Adrenal gland (tissue), 19 donors: Measurements from ENCODE around the gene MRPS11. TPM values are rescaled to one million over a fixed set of nuclear protein-coding genes. Genes with fewer than 3 reads are reported as not detected.

Source experiments
- DNase-seq, 7 donors: peaks; one replicate each; pipeline ENCODE4 v3.0.0-alpha.2; 2019 to 2020
- H3K27ac ChIP-seq, 5 donors: fragments of 200-600 bp; sonication (generic) in 4 of 5; 1 replicate in 3 of 5; 2 replicates in 2 of 5; pipeline versions ENCODE4 v1.5.1 to v1.8.0; 2016 to 2020; ENCODE audit warnings: mild to moderate bottlenecking in 1 of 5
- H3K27me3 ChIP-seq: fragments of 200-600 bp; 2 replicates; pipeline ENCODE4 v1.8.0; 2021
- H3K36me3 ChIP-seq, 2 donors: fragments of 200-600 bp; replicated peaks in 1 of 2; 1 replicate in 1 of 2; 2 replicates in 1 of 2; pipeline versions ENCODE4 v1.5.1 to v1.8.0; 2018 to 2022
- H3K4me1 ChIP-seq, 2 donors: fragments of 200-600 bp; replicated peaks in 1 of 2; 1 replicate in 1 of 2; 2 replicates in 1 of 2; pipeline versions ENCODE4 v1.5.1 to v1.8.0; 2018 to 2021
- H3K4me3 ChIP-seq, 4 donors: fragments of 200-600 bp; sonication (generic) in 3 of 4; one replicate each; pipeline ENCODE4 v1.5.1; 2016 to 2018
- H3K9me3 ChIP-seq, 3 donors: fragments of 200-600 bp; sonication (generic) in 1 of 3; replicated peaks in 1 of 3; 1 replicate in 2 of 3; 2 replicates in 1 of 3; pipeline versions ENCODE4 v1.5.1 to v1.8.0; 2016 to 2021
- CTCF ChIP-seq, 6 experiments: fragments of 450-650 bp in 4 of 6; fragments of 200-600 bp in 2 of 6; sonication (generic) in 1 of 6; IDR thresholded peaks; 1 replicate in 5 of 6; 2 replicates in 1 of 6; pipeline versions ENCODE4 v1.5.1 to v1.8.0; 2016 to 2021; ENCODE audit warnings: antibody characterized with exemption in 6 of 6, mild to moderate bottlenecking in 2 of 6, moderate library complexity in 1 of 6
- POLR2A ChIP-seq, 2 donors: fragments of 450-650 bp; IDR thresholded peaks; one replicate each; pipeline ENCODE4 v1.6.1; 2017; ENCODE audit warnings: antibody characterized with exemption in 2 of 2, mild to moderate bottlenecking in 2 of 2, moderate library complexity in 1 of 2
- WGBS, 4 donors: extraction: QIAGEN DNeasy Blood & Tissue Kit in 2 of 4; methylation state at CpG; one replicate each; pipeline versions ENCODE4 v1.1.5 to v1.1.7; 2013 to 2017; 5-methylcytosine and 5-hydroxymethylcytosine counted together
- intact Hi-C, 2 donors: fragments of 100-400 bp; cut with DNase I; formaldehyde crosslinking; loops; one replicate each; pipeline versions ENCODE4 v1.14.1 to v1.15.0; 2022 to 2023
- long read RNA-seq, 10 donors: library from polyadenylated mRNA in 3 of 10; unstranded in 2 of 10; stranded (forward) in 1 of 10; transcript quantifications; one replicate each; pipeline ENCODE4 v2.0.0 and lab custom pipeline, GENCODE V29; 2021 to 2026
- polyA plus RNA-seq, 3 donors: library from polyadenylated mRNA; stranded (reverse); fragments of 200-250 nt in 2 of 3; fragments of 350-450 nt in 1 of 3; fragmentation: Illumina TruSeq in 1 of 3; extraction: RNeasy Lipid Tissue Mini Kit (QIAGEN cat#74804) in 1 of 3; gene quantifications; one replicate each; pipeline ENCODE4 v1.2.3, GENCODE V29; 2013 to 2014
- total RNA-seq, 9 donors: library from RNA; depleted of rRNA in 4 of 9; stranded (reverse); fragments of >200 nt in 4 of 9; fragments of 120-200 nt in 1 of 9; fragmentation: NEBNext Ultra II Directional in 1 of 9; extraction: Animal tissue kit (Norgen Biotek cat#: 25700) in 1 of 9; gene quantifications; one replicate each; pipeline versions ENCODE4 v1.1.0 to v1.2.4, GENCODE V29; 2013 to 2023
- donor health status: healthy with polysubstance abuse.
- donor health status: Bipolar disorder and iron deficiency.
- donor health status: DM: yes; HTN: yes; CAD: no.
- donor health status: DM: no; HTN: no; CAD: no.
- donor health status: DM: no; HTN: no; CAD: no.
- donor health status: DM: yes; HTN: yes; CAD: no.

Gene MRPS11
- 100 to 1,000 TPM in 2 of 9 donors, 10 to 100 TPM in 7; 47.7 to 194 (median 57.2) TPM for total RNA-seq
- 100 to 1,000 TPM in 1 of 3 donors, 10 to 100 TPM in 2; 41.3 to 121 (median 61.9) TPM for polyA plus RNA-seq
- long read RNA-seq, donor 1, transcript MRPS11-201 (6 exons, 3,644 nt), result major isoform, 53 of 95 reads
- long read RNA-seq, donor 1, transcript MRPS11-204 (5 exons, 918 nt), result minor isoform, 5 of 95 reads
- long read RNA-seq, donor 1, partial matches to known transcripts, result 5 of 95 reads
- long read RNA-seq, donor 1, other reads (novel, unspliced or antisense), result 29 of 95 reads
- long read RNA-seq, donor 2, transcript MRPS11-201 (6 exons, 3,644 nt), result major isoform, 21 of 38 reads
- long read RNA-seq, donor 2, partial matches to known transcripts, result 0 of 38 reads
- long read RNA-seq, donor 2, other reads (novel, unspliced or antisense), result 14 of 38 reads
- long read RNA-seq, donor 3, transcript MRPS11-201 (6 exons, 3,644 nt), result major isoform, 40 of 69 reads
- long read RNA-seq, donor 3, partial matches to known transcripts, result 5 of 69 reads
- long read RNA-seq, donor 3, other reads (novel, unspliced or antisense), result 14 of 69 reads
- long read RNA-seq, donor 4, transcript MRPS11-201 (6 exons, 3,644 nt), result major isoform, 43 of 64 reads
- long read RNA-seq, donor 4, partial matches to known transcripts, result 4 of 64 reads
- long read RNA-seq, donor 4, other reads (novel, unspliced or antisense), result 13 of 64 reads
- long read RNA-seq, donor 5, transcript MRPS11-201 (6 exons, 3,644 nt), result major isoform, 47 of 68 reads
- long read RNA-seq, donor 5, partial matches to known transcripts, result 1 of 68 reads
- long read RNA-seq, donor 5, other reads (novel, unspliced or antisense), result 18 of 68 reads
- long read RNA-seq, donor 6, transcript MRPS11-201 (6 exons, 3,644 nt), result major isoform, 24 of 38 reads
- long read RNA-seq, donor 6, partial matches to known transcripts, result 1 of 38 reads
- long read RNA-seq, donor 6, other reads (novel, unspliced or antisense), result 12 of 38 reads
- long read RNA-seq, donor 7, transcript MRPS11-201 (6 exons, 3,644 nt), result major isoform, 26 of 35 reads
- long read RNA-seq, donor 7, partial matches to known transcripts, result 0 of 35 reads
- long read RNA-seq, donor 7, other reads (novel, unspliced or antisense), result 6 of 35 reads
- long read RNA-seq, donor 8, transcript MRPS11-201 (6 exons, 3,644 nt), result major isoform, 48 of 76 reads
- long read RNA-seq, donor 8, partial matches to known transcripts, result 5 of 76 reads
- long read RNA-seq, donor 8, other reads (novel, unspliced or antisense), result 21 of 76 reads
- long read RNA-seq, donor 9, transcript MRPS11-201 (6 exons, 3,644 nt), result major isoform, 22 of 29 reads
- long read RNA-seq, donor 9, partial matches to known transcripts, result 0 of 29 reads
- long read RNA-seq, donor 9, other reads (novel, unspliced or antisense), result 5 of 29 reads
- long read RNA-seq, donor 10, transcript MRPS11-204 (5 exons, 918 nt), result minor isoform, 5 of 32 reads
- long read RNA-seq, donor 10, transcript MRPS11-201 (6 exons, 3,644 nt), result major isoform, 12 of 32 reads
- long read RNA-seq, donor 10, partial matches to known transcripts, result 0 of 32 reads
- long read RNA-seq, donor 10, other reads (novel, unspliced or antisense), result 14 of 32 reads

GRCh38 chr15:88467073-88467934 is at the start of gene MRPS11, which contains the start of gene MRPL46:
Gene MRPS11 (plus strand): TSS chr15:88467708. CDS start chr15:88467718, 10 bp downstream.
Gene MRPL46 (minus strand): TSS chr15:88467388. CDS start chr15:88467377, 11 bp downstream.
- Histone ChIP-seq H3K4me3 (peak within 1 kb of the TSS; percentile 73 to 89 (median 81)), H3K36me3 (peaks cover 0 to 23% of the 10 kb centered on the region in 2 donors), H3K27me3 (no peaks in the 10 kb centered on the region), H3K9me3 (no peaks in the 10 kb centered on the region), H3K4me1 (peaks cover 37 to 59% of the 10 kb centered on the region in 2 donors), H3K27ac (peak within 1 kb of the TSS; percentile 81 to 96 (median 92))
- intact Hi-C loops, result no loop called here
- 0 to 1% (median 0%) methylated on average over 16 to 55 of the region's 55 CpGs for WGBS, 4 donors
- peak; percentile 85 to 93 (median 90) for DNase-seq
- TF ChIP-seq CTCF (IDR thresholded peaks at IDR 0.05), result no peak
- TF ChIP-seq POLR2A (IDR thresholded peaks at IDR 0.05), result peak; percentile 28 to 82

- Histone ChIP-seq H3K27me3 (peaks cover 3% of the 10 kb centered on the region), H3K4me3 (no peak overlapping the region), H3K27ac (no peak overlapping the region), H3K36me3 (no peaks in the 10 kb centered on the region), H3K4me1 (no peaks in the 10 kb centered on the region), H3K9me3 (no peaks in the 10 kb centered on the region)
- 49 to 63% (median 59%) methylated on average over 3 of the region's 3 CpGs for WGBS, 4 donors
- DNase-seq, result no peak
- TF ChIP-seq CTCF (IDR thresholded peaks at IDR 0.05), result no peak
- intact Hi-C loops, result no loop called here
Measured at GRCh38 chr15:88419830-88420229, 47.7 kb upstream of the MRPS11 start.

- intact Hi-C loops, result no loop called here
Measured at GRCh38 chr15:88423331-88423730, 44.2 kb upstream of the MRPS11 start.

More at GRCh38 chr15:88423331-88423730, 44.2 kb upstream of the MRPS11 start:
- no peak overlapping the region for H3K27ac ChIP-seq
- H3K36me3 ChIP-seq, result no peaks in the 10 kb centered on the region
- no peaks in the 10 kb centered on the region for H3K4me1 ChIP-seq
- H3K27me3 ChIP-seq, result no peaks in the 10 kb centered on the region
- DNase-seq, result no peak
- H3K9me3 ChIP-seq, result no peaks in the 10 kb centered on the region
- H3K4me3 ChIP-seq, result no peak overlapping the region
- no peak for TF ChIP-seq CTCF (IDR thresholded peaks at IDR 0.05)
- TF ChIP-seq POLR2A (IDR thresholded peaks at IDR 0.05), result no peak
- 69 to 82% (median 77%) methylated on average over 8 of the region's 8 CpGs for WGBS, 4 donors
